ENCODE data around the gene MGST2. TPM values are rescaled to one million over a fixed set of nuclear protein-coding genes. Genes with fewer than 3 reads are reported as not detected.

MGST2 gene
- total RNA-seq, 1 experiment from 2014 or later, result 27.5 TPM

GRCh38 chr4:139659735-139660424, 5.7 kb upstream of the MGST2 start:
- CTCF ChIA-PET, result interaction anchor here (0.6 to 24.2 kb wide), 8 partner anchors 7 to 601 kb away, joined by 3 to 476 read pairs (median 5); no protein-coding TSS in a partner anchor
- TF ChIP-seq CTCF (IDR thresholded peaks at IDR 0.05; ENCODE audit: unreplicated experiment), result no peak
- Mint-ChIP-seq H3K36me3 (ENCODE audit: insufficient read depth, unreplicated experiment) (no peaks in the 10 kb centered on the region), H3K27me3 (ENCODE audit: insufficient read depth, unreplicated experiment) (no peaks in the 10 kb centered on the region), H3K4me3 (ENCODE audit: unreplicated experiment) (no peak overlapping the region), H3K4me1 (ENCODE audit: insufficient read depth, unreplicated experiment) (peaks cover 25% of the 10 kb centered on the region), H3K27ac (ENCODE audit: low read depth, unreplicated experiment) (peak overlapping the region; percentile 61), H3K9me3 (ENCODE audit: unreplicated experiment) (no peaks in the 10 kb centered on the region)
- DNase-seq (ENCODE audit: unreplicated experiment), result no peak
- no TSS peak for BruUV-seq (replicated peaks)
- intact Hi-C loops (cut with micrococcal nuclease), result loop anchor here (5.0 to 10.0 kb wide), 3 partner anchors 325 to 952 kb away; no protein-coding TSS in a partner anchor
- POLR2A ChIA-PET, result interaction anchor here (0.7 to 3.8 kb wide), 3 partner anchors 55 to 493 kb away, joined by 3 to 19 read pairs (median 13); partner anchors contain the start of gene MAML3

- DNase-seq (ENCODE audit: unreplicated experiment), result no peak
- intact Hi-C loops (cut with micrococcal nuclease), result no loop called here
- no TSS peak for BruUV-seq (replicated peaks)
- H3K27ac Mint-ChIP-seq (ENCODE audit: low read depth, unreplicated experiment), result peak overlapping the region; percentile 61
- H3K27me3 Mint-ChIP-seq (ENCODE audit: insufficient read depth, unreplicated experiment), result no peaks in the 10 kb centered on the region
- H3K9me3 Mint-ChIP-seq (ENCODE audit: unreplicated experiment), result no peaks in the 10 kb centered on the region
- no peak overlapping the region for H3K4me3 Mint-ChIP-seq (ENCODE audit: unreplicated experiment)
- POLR2A ChIA-PET, result interaction anchor here (0.9 to 3.8 kb wide), 2 partner anchors 228 to 493 kb away, joined by 3 to 19 read pairs; partner anchors contain the start of gene MAML3
- TF ChIP-seq CTCF (IDR thresholded peaks at IDR 0.05; ENCODE audit: unreplicated experiment), result no peak
- CTCF ChIA-PET, result interaction anchor here (0.6 to 24.2 kb wide), 11 partner anchors 7 to 600 kb away, joined by 3 to 476 read pairs (median 3); no protein-coding TSS in a partner anchor
- peaks cover 20% of the 10 kb centered on the region for H3K4me1 Mint-ChIP-seq (ENCODE audit: insufficient read depth, unreplicated experiment)
- H3K36me3 Mint-ChIP-seq (ENCODE audit: insufficient read depth, unreplicated experiment), result no peaks in the 10 kb centered on the region
Measured at GRCh38 chr4:139660568-139661043, 5.0 kb upstream of the MGST2 start.

GRCh38 chr4:139663561-139664138, 2.0 kb upstream of the MGST2 start:
- no peaks in the 10 kb centered on the region for H3K9me3 Mint-ChIP-seq (ENCODE audit: unreplicated experiment)
- H3K27me3 Mint-ChIP-seq (ENCODE audit: insufficient read depth, unreplicated experiment), result no peaks in the 10 kb centered on the region
- H3K27ac Mint-ChIP-seq (ENCODE audit: low read depth, unreplicated experiment), result no peak overlapping the region
- peaks cover 10% of the 10 kb centered on the region for H3K4me1 Mint-ChIP-seq (ENCODE audit: insufficient read depth, unreplicated experiment)
- no peak overlapping the region for H3K4me3 Mint-ChIP-seq (ENCODE audit: unreplicated experiment)
- intact Hi-C loops (cut with micrococcal nuclease), result no loop called here
- DNase-seq (ENCODE audit: unreplicated experiment), result no peak
- no peaks in the 10 kb centered on the region for H3K36me3 Mint-ChIP-seq (ENCODE audit: insufficient read depth, unreplicated experiment)
- no peak for TF ChIP-seq CTCF (IDR thresholded peaks at IDR 0.05; ENCODE audit: unreplicated experiment)
- no TSS peak for BruUV-seq (replicated peaks)
- CTCF ChIA-PET, result interaction anchor here (0.6 to 24.2 kb wide), 5 partner anchors 7 to 63 kb away, joined by 3 to 476 read pairs (median 11); no protein-coding TSS in a partner anchor
- POLR2A ChIA-PET, result interaction anchor here (0.8 kb wide), 1 partner anchor 710 kb away, joined by 4 read pairs; the partner anchor contains the start of gene SCOC

GRCh38 chr4:139664442-139664841, 1.2 kb upstream of the MGST2 start:
- peaks cover 15% of the 10 kb centered on the region for H3K4me1 Mint-ChIP-seq (ENCODE audit: insufficient read depth, unreplicated experiment)
- ChIA-PET CTCF (interaction anchor here (0.7 to 24.2 kb wide), 8 partner anchors 8 to 921 kb away, joined by 3 to 476 read pairs (median 4); no protein-coding TSS in a partner anchor), POLR2A (interaction anchor here (0.8 to 3.4 kb wide), 5 partner anchors 19 to 709 kb away, joined by 4 to 21 read pairs (median 17); partner anchors contain the start of genes MAML3, SCOC and SETD7)
- no peaks in the 10 kb centered on the region for H3K27me3 Mint-ChIP-seq (ENCODE audit: insufficient read depth, unreplicated experiment)
- intact Hi-C loops (cut with micrococcal nuclease), result no loop called here
- no TSS peak for BruUV-seq (replicated peaks)
- no peaks in the 10 kb centered on the region for H3K9me3 Mint-ChIP-seq (ENCODE audit: unreplicated experiment)
- H3K4me3 Mint-ChIP-seq (ENCODE audit: unreplicated experiment), result no peak overlapping the region
- no peaks in the 10 kb centered on the region for H3K36me3 Mint-ChIP-seq (ENCODE audit: insufficient read depth, unreplicated experiment)
- no peak for TF ChIP-seq CTCF (IDR thresholded peaks at IDR 0.05; ENCODE audit: unreplicated experiment)
- DNase-seq (ENCODE audit: unreplicated experiment), result no peak
- H3K27ac Mint-ChIP-seq (ENCODE audit: low read depth, unreplicated experiment), result peak overlapping the region; percentile 93
